HFFc6 (cell line): Measurements from ENCODE around the gene SDHAF4. TPM values are rescaled to one million over a fixed set of nuclear protein-coding genes. Genes with fewer than 3 reads are reported as not detected.

Experiments used
- DNase-seq: peaks from one replicate; pipeline ENCODE4 v3.0.0-alpha.2; 2018
- H3K27ac Mint-ChIP-seq: 2 replicates; pipeline ENCODE4 v1.8.0; 2020; ENCODE audit warnings: mild to moderate bottlenecking, mixed read lengths
- H3K27me3 Mint-ChIP-seq: 2 replicates; pipeline ENCODE4 v1.8.0; 2021; ENCODE audit warnings: mild to moderate bottlenecking, moderate library complexity, mixed read lengths; ENCODE audit not compliant: insufficient read depth
- H3K36me3 Mint-ChIP-seq: 2 replicates; pipeline ENCODE4 v1.8.0; 2021; ENCODE audit warnings: low read depth, mixed read lengths
- H3K4me1 Mint-ChIP-seq: 2 replicates; pipeline ENCODE4 v1.8.0; 2020; ENCODE audit warnings: low read depth, mixed read lengths
- H3K4me3 Mint-ChIP-seq: 2 replicates; pipeline ENCODE4 v1.8.0; 2020; ENCODE audit warnings: mild to moderate bottlenecking, moderate library complexity, mixed read lengths
- H3K9me3 Mint-ChIP-seq: 2 replicates; pipeline ENCODE4 v1.8.0; 2020; ENCODE audit warnings: mild to moderate bottlenecking, mixed read lengths
- CTCF ChIP-seq: fragments of 200-600 bp; sonication (generic); IDR thresholded peaks from 2 replicates; pipeline ENCODE4 v1.5.0; 2021; ENCODE audit warnings: antibody characterized with exemption, mild to moderate bottlenecking
- total RNA-seq, 6 experiments: library from RNA; stranded (reverse); fragmentation: NEBNext Ultra II Directional; extraction: Animal tissue kit (Norgen Biotek cat#: 25700); gene quantifications; 2 replicates in 1 of 6; 3 replicates in 5 of 6; pipeline ENCODE4 v1.2.3, GENCODE V29; 2021

SDHAF4 gene
- total RNA-seq, 6 experiments from 2014 or later: 5.8 to 7.6 (median 6.9) TPM

GRCh38 chr6:70620746-70621145 is 54.0 kb downstream of the SDHAF4 start:
- H3K36me3 Mint-ChIP-seq: no peaks in the 10 kb centered on the region
- H3K4me1 Mint-ChIP-seq: no peaks in the 10 kb centered on the region
- no peaks in the 10 kb centered on the region for H3K9me3 Mint-ChIP-seq
- H3K27me3 Mint-ChIP-seq: peaks cover 4% of the 10 kb centered on the region; the same call in 1 of the 2 replicates
- H3K27ac Mint-ChIP-seq: no peak overlapping the region
- no peak for TF ChIP-seq CTCF
- no peak overlapping the region for H3K4me3 Mint-ChIP-seq
- no peak for DNase-seq

DNA sequence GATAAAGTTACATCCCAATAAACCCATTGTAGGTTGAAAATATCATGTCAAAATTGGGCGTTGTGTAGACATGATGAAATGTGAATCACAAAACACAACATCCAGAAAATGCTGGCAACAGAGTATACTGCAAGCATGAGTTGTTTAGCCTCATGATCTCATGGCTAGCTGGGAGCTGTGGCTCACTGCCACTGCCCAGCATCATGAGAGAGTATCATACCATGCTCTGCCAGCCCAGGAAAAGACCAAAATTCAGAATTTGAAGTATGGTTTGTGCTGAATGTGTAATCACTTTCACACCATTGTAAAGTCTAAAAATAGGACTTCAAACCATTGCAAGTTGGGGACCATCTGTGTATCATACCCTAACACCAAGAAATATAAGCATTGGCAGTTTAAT is 55.7 kb downstream of the SDHAF4 start:
- Mint-ChIP-seq H3K4me1 (no peaks in the 10 kb centered on the region), H3K36me3 (no peaks in the 10 kb centered on the region), H3K9me3 (peaks cover 3% of the 10 kb centered on the region; the same call in 1 of the 2 replicates), H3K27me3 (peaks cover 6% of the 10 kb centered on the region; the same call in 1 of the 2 replicates), H3K4me3 (no peak overlapping the region), H3K27ac (no peak overlapping the region)
- no peak for TF ChIP-seq CTCF
- DNase-seq: no peak

- Mint-ChIP-seq H3K4me3 (no peak overlapping the region), H3K27me3 (peaks cover 6% of the 10 kb centered on the region; the same call in 1 of the 2 replicates), H3K27ac (no peak overlapping the region), H3K36me3 (no peaks in the 10 kb centered on the region), H3K4me1 (no peaks in the 10 kb centered on the region), H3K9me3 (peaks cover 5% of the 10 kb centered on the region; the same call in 1 of the 2 replicates)
- TF ChIP-seq CTCF: no peak
- no peak for DNase-seq
These were observed 58.7 kb downstream of the SDHAF4 start for GRCh38 chr6:70625436-70625835.

- H3K27me3 Mint-ChIP-seq: peaks cover 6% of the 10 kb centered on the region; the same call in 1 of the 2 replicates
- H3K4me3 Mint-ChIP-seq: no peak overlapping the region
- H3K27ac Mint-ChIP-seq: no peak overlapping the region
- H3K36me3 Mint-ChIP-seq: no peaks in the 10 kb centered on the region
- no peak for DNase-seq
- no peak for TF ChIP-seq CTCF
- H3K4me1 Mint-ChIP-seq: no peaks in the 10 kb centered on the region
- H3K9me3 Mint-ChIP-seq: peaks cover 5% of the 10 kb centered on the region; the same call in 1 of the 2 replicates
These were observed 60.9 kb downstream of the SDHAF4 start for GRCh38 chr6:70627500-70628254.

- Mint-ChIP-seq H3K36me3 (no peaks in the 10 kb centered on the region), H3K27ac (no peak overlapping the region), H3K9me3 (peaks cover 5% of the 10 kb centered on the region; the same call in 1 of the 2 replicates), H3K4me1 (no peaks in the 10 kb centered on the region), H3K27me3 (peaks cover 5% of the 10 kb centered on the region; the same call in 1 of the 2 replicates), H3K4me3 (no peak overlapping the region)
- TF ChIP-seq CTCF: no peak
- DNase-seq: no peak
These were observed 63.2 kb downstream of the SDHAF4 start for GRCh38 chr6:70629929-70630328.
